ENCODE measurements around the gene FHIT.

The FHIT gene

GRCh38 chr3:60185161-60185560, 1066.1 kb downstream of the FHIT start:
- DNase-seq, result no peak

- DNase-seq, result no peak
Observed at GRCh38 chr3:60182697-60183096, 1068.6 kb downstream of the FHIT start.

GRCh38 chr3:60178931-60179653, 1072.2 kb downstream of the FHIT start:
- no peak for DNase-seq

GRCh38 chr3:60177726-60178125, 1073.5 kb downstream of the FHIT start:
- no peak for DNase-seq

- DNase-seq, result no peak
Observed at GRCh38 chr3:60176614-60177013, 1074.6 kb downstream of the FHIT start.

GRCh38 chr3:60175680-60176079, 1075.6 kb downstream of the FHIT start:
- DNase-seq, result no peak

- DNase-seq, result peak; percentile 28
Observed at GRCh38 chr3:60169755-60170154, 1081.5 kb downstream of the FHIT start.

- DNase-seq, result no peak
Observed at GRCh38 chr3:60167186-60167585, 1084.1 kb downstream of the FHIT start.

GRCh38 chr3:60160822-60161748, 1090.2 kb downstream of the FHIT start:
- DNase-seq, result no peak

GRCh38 chr3:60160111-60160821, 1091.0 kb downstream of the FHIT start:
- DNase-seq, result peak; percentile 41

GRCh38 chr3:60158035-60158434, 1093.2 kb downstream of the FHIT start:
- DNase-seq, result no peak

GRCh38 chr3:60154011-60154410, 1097.2 kb downstream of the FHIT start:
- no peak for DNase-seq

- DNase-seq, result no peak
Observed at GRCh38 chr3:60153221-60153999, 1097.8 kb downstream of the FHIT start.

- no peak for DNase-seq
Observed at GRCh38 chr3:60149501-60149900, 1101.8 kb downstream of the FHIT start.

- DNase-seq, result no peak
Observed at GRCh38 chr3:60147249-60147950, 1103.9 kb downstream of the FHIT start.

GRCh38 chr3:60146121-60146520, 1105.1 kb downstream of the FHIT start:
- no peak for DNase-seq

GRCh38 chr3:60144071-60144470, 1107.2 kb downstream of the FHIT start:
- DNase-seq, result no peak

- DNase-seq, result no peak
Observed at GRCh38 chr3:60142009-60142408, 1109.2 kb downstream of the FHIT start.

GRCh38 chr3:60140160-60140559, 1111.1 kb downstream of the FHIT start:
- no peak for DNase-seq

- no peak for DNase-seq
Observed at GRCh38 chr3:60136601-60137000, 1114.7 kb downstream of the FHIT start.

- no peak for DNase-seq
Observed at GRCh38 chr3:60135474-60135873, 1115.8 kb downstream of the FHIT start.
